HG03280 (cell line): ENCODE results near the gene PCSK5.
"Not testable (repeated sequence)": the region's sequence is repeated elsewhere in the genome, so short reads cannot be mapped to it uniquely, and the experiment has no call there.

Experiments
- ATAC-seq: cut with Tn5 transposase; IDR thresholded peaks from one replicate; pipeline ENCODE4 v1.9.1; 2021; ENCODE audit warnings: mild to moderate bottlenecking, moderate library complexity; ENCODE audit not compliant: unreplicated experiment

PCSK5 gene

GRCh38 chr9:75962013-75962661 lies 71.7 kb downstream of the PCSK5 start:
- ATAC-seq = no peak

DNA sequence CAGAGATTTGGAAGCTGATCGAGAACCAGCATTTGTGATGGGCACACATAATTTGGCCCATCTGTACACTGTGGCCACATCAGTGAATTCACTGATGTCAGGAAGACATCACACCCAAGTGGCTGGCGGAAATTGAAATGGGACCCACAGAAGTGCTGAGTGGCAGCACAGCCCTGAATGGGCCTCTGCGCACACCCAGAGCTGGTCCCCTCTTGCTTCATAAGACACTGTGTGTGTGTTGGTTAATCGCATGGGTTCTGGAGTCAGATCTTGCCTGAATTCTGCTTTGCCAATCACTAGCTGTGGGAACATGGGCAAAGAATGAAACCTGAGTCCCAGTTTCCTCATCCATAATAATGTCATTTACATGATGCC lies 72.2 kb downstream of the PCSK5 start:
- ATAC-seq = no peak

GRCh38 chr9:75963321-75963720 lies 72.8 kb downstream of the PCSK5 start:
- not testable (repeated sequence) for ATAC-seq

GRCh38 chr9:75964427-75964826 lies 74.0 kb downstream of the PCSK5 start:
- ATAC-seq = no peak

- ATAC-seq = no peak
These were observed 74.8 kb downstream of the PCSK5 start for GRCh38 chr9:75965231-75965630.

GRCh38 chr9:75967556-75967955 lies 77.1 kb downstream of the PCSK5 start:
- no peak for ATAC-seq

DNA sequence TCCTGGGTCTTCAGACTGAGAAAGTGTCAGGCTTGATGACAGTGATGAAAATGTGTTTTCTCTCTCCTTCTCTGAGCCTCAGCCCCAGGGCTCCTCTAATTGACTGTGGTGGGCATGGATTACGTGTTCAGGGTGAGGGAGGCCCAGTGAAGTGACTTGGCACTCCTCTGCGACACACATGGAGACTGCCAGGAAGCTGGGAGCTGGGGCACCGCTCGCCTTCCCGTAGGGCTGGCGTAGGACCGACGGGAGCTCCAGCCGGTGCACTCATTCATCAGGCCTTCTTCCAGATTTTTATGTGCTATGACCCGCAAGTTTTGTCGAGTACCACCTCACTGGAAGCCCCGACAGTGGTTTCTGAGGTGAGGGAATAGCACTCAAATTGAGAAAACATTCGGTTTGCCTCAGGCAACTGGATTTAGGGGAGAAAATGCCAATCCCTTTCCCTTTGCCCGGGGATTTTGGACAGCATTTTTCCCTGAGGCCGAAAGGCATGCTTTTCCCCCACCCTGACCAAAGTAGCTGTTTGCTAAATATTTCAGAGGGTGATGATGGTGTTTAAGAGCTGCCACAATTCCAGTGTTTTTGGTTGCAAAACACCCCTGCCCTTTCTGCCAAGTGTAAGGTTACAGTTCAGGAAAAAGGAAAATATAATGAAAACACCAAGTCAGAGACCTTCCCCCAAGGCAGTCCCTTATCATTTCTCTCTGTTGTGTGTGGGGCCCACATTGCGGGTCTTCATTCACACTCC lies 83.7 kb downstream of the PCSK5 start:
- ATAC-seq = no peak

DNA sequence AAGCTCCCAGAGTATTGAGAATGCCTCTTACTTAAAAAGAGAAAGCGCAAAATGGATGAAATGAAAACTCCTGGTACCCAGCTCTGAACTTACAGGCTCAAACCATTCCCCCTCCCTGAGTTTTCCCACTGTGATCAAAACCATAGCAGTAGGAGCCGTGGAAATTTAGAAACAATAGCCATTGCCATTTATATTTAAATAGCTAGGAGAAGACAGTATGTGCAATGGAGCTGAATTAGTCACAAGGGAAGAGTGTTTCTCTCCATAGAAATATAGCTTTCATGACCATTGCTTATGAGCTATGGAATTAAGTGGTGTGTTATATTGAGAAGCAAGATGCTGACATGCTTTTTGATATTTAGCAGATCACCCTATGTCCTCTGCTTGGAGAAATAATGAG lies 84.6 kb downstream of the PCSK5 start:
- no peak for ATAC-seq

- ATAC-seq = no peak
These were observed 86.1 kb downstream of the PCSK5 start for GRCh38 chr9:75976549-75976948.

DNA sequence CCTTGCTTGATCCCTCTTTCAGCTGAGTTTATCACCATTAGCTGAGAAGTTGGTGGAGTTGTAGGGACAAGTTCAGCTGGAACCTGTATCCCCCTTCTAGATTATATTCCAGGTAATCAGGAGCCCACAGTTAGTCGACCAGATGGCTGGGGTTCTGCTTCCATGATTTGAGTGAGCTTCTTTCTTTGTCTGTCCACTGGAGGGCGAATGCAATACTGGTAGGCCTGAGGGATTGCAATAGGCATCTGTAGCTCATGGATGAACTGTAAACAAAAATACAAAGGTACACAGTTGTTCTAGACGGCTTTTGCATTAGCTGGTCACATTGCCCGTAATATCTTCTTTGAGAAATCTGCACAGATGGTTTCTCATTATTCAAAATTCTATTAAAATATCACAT lies 88.9 kb downstream of the PCSK5 start:
- ATAC-seq = no peak

DNA sequence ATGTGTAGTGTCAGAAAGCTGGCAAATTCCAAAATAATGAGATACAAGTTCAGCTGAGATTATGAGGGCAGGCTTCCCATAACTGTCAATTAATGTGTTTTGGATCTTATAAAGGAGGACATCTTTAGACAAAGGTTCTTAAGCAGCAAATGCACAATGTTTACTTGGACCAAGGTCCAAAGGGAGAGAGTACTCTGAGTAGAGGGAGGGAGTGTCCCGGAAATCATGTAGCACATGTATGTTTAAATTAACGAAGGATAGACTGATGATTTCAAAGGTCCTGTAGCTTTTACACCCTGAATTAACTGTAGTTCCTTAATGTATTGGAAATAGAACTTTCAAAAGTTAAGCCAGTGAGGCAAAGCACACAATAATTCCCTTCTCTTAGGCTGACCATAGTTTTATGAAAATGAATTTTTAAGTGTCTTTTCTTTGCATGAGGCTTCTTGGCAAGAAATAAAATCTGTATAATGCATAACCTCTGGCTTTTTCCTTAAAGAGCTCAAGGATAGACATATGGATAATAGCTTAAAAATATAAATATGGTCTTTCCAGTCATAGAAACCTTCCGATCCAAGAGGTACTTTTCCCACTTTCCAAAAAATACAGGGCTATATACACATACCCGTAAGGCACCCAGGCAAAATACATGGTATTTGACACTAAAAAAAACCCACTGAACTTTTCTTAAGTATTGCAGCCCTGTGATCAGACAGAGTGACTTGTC lies 93.0 kb downstream of the PCSK5 start:
- ATAC-seq = no peak

GRCh38 chr9:75985515-75985914 lies 95.0 kb downstream of the PCSK5 start:
- ATAC-seq = no peak

DNA sequence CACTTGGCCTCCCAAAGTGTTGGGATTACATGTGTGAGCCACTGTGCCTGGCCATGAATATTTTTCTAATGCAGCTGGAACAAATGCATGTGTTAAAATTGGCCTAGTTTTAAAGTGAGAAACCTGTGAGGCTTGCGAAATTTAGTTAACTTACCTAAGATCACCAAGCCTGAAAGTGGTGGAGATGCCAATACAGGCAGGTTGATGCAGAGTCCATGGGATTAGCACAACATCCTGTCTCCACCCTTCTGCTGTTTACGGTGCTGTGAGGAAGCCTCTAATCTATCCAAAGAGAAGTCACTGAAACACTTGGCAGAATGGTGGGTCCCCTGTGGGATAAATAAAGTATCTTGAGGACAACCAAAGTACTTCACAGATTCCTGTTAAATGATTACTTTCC lies 98.2 kb downstream of the PCSK5 start:
- no peak for ATAC-seq

- no peak for ATAC-seq
These were observed 99.7 kb downstream of the PCSK5 start for GRCh38 chr9:75990156-75990555.

- ATAC-seq = no peak
These were observed 100.3 kb downstream of the PCSK5 start for GRCh38 chr9:75990576-75991304.

GRCh38 chr9:75992482-75993206 lies 102.2 kb downstream of the PCSK5 start:
- no peak for ATAC-seq

DNA sequence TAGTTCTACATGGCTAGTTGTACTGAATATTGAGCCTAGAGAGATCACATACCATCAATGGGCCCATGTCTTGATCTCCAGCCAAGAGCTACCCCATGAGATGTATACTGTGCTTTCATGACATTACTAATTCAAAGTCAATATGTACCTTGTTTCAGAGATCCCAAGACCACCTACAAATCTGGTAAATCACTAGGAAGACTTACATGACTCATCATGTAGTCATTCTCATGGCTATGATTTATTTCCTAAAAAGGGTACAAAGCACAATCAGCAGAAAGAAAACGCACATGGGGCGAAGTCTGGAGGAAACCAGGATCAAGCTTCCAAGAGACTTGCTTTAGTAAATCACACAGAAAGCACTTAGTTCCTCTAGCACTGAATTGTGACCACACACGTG lies 103.0 kb downstream of the PCSK5 start:
- ATAC-seq = no peak

GRCh38 chr9:75995066-75995465 lies 104.6 kb downstream of the PCSK5 start:
- ATAC-seq = no peak

DNA sequence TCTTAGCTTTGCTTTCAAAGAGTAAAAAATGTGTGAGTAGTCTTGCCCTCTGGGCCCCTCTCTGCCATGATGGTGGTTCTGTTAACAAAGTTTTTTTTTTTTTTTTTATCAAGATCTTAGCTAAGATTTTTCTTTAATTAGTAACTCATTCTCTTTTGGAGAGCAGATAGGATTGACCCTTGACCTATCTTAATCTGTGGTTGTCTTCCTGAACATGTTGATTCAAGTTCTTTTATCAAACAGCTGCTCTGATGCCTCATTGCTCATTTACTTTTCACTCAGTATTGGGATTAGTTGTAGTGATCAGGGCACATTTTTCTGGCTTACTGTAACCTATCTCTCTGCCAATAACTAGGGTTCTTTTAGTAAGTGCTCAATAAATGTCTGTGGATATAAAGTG lies 106.3 kb downstream of the PCSK5 start:
- ATAC-seq = no peak

GRCh38 chr9:75997206-75997605 lies 106.7 kb downstream of the PCSK5 start:
- ATAC-seq = no peak
